ENCODE measurements around the gene ARHGAP12.
A peak's percentile ranks its signal among the peaks of the same experiment; 100 is the strongest.
"Not testable (repeated sequence)": the region's sequence is repeated elsewhere in the genome, so short reads cannot be mapped to it uniquely, and the experiment has no call there.

Gene ARHGAP12, protein sequence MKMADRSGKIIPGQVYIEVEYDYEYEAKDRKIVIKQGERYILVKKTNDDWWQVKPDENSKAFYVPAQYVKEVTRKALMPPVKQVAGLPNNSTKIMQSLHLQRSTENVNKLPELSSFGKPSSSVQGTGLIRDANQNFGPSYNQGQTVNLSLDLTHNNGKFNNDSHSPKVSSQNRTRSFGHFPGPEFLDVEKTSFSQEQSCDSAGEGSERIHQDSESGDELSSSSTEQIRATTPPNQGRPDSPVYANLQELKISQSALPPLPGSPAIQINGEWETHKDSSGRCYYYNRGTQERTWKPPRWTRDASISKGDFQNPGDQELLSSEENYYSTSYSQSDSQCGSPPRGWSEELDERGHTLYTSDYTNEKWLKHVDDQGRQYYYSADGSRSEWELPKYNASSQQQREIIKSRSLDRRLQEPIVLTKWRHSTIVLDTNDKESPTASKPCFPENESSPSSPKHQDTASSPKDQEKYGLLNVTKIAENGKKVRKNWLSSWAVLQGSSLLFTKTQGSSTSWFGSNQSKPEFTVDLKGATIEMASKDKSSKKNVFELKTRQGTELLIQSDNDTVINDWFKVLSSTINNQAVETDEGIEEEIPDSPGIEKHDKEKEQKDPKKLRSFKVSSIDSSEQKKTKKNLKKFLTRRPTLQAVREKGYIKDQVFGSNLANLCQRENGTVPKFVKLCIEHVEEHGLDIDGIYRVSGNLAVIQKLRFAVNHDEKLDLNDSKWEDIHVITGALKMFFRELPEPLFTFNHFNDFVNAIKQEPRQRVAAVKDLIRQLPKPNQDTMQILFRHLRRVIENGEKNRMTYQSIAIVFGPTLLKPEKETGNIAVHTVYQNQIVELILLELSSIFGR

GRCh38 chr10:31928549-31929260 is at the start of gene ARHGAP12:
TSS of gene ARHGAP12 (minus strand) at chr10:31928831. CDS start at chr10:31908855, 19,976 bp downstream.
- DNase-seq: peak; percentile 90

DNA sequence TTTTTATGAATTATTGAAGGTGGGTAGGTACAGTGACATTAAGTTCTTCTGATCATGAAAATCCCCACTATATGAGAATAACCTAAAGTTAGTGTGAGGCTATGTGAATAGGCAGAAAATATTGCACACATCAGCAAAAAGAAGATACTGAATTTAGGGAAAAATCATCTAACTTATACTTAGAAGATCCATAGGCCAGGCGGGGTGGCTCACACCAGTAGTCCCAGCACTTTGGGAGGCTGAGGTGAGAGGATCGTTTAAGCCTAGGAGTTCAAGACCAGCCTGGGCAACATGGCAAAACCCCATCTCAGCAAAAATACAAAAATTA is 49.5 kb upstream of the ARHGAP12 start:
- no peak for DNase-seq

- DNase-seq: no peak
Measured at GRCh38 chr10:31977440-31978155, 49.0 kb upstream of the ARHGAP12 start.

DNA sequence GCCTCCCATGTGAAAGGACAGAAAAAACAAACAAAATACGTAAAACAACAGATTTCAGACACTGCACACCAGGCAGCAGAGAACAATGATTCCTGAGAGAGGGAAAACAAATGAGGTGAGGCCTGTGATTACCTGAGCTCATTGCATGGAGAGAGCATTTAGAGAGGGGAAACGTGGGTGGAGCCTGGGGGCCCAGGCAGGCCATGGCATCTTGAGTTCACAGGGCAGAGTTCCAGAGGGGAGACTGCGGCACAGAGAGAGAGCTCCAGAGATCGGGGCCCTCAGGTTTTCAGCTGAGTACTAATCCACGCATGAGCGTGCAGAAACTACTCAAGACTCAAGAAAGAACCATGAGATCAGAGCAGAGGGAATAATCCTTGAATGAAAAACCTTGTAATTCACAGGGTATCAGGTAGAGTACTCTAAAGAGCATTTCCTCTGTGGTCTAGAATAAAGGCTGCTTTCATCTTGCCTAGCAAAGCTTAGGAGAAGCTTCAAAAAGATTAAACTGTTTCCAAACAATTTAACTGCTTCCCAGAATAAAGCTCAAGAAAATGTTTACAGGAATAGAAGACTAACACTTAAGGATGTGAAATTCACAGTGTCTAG is 46.6 kb upstream of the ARHGAP12 start:
- DNase-seq: no peak

DNA sequence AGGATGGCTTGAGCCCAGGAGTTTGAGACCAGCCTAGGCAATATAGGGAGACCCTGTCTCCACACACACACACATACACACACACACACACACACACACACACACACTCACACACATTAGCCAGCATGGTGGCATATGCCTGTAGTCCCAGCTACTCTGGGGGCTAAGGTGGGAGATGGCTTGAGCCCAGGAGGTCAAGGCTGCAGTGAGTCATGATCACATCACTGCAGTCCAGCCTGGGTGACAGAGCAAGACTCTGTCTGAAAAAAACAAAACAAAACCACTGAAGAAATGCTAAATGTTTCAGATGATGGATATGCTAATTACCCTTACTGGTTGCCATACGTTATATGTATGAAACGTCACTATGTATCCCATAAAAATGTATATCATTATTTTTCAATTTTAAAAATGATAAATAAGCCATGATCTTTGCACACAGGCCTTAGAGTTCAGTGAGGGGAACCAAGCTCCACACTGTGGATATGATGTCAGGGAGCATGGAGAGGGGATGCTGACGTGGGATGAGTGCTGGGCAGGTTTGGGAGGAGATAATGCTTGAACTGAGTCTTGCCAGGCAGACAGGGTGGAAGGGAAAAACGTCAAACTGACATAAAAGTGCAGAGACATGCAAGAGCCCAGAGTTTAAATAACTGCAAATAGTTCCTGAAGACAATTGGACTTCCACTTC is 45.9 kb upstream of the ARHGAP12 start:
- no peak for DNase-seq

DNA sequence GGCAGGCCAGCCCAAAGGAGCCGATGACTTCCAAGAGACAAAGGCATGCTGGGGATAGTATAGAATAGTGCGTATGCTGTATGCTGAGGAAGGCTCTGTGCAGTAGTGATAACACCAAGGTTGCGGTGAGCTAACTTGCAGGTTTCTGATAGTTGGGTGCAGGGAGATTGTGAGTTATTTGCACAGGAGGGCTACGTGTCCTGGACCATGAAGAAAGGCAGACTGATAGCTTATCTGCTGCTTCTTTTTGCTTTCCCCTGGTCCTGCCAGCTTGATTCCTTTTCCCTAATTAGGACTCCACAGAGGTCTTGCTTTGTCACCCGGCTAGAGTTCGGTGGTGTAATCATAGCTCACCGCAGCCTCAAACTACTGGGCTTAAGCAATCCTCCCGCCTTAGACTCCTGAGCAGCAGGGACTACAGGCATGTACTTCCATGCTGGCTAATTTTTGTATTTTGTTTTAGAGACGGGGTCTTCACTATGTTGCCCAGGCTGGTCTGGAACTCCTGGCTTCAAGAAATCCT is 43.9 kb upstream of the ARHGAP12 start:
- DNase-seq: no peak

GRCh38 chr10:31969847-31970246 is 41.2 kb upstream of the ARHGAP12 start:
- not testable (repeated sequence) for DNase-seq

DNA sequence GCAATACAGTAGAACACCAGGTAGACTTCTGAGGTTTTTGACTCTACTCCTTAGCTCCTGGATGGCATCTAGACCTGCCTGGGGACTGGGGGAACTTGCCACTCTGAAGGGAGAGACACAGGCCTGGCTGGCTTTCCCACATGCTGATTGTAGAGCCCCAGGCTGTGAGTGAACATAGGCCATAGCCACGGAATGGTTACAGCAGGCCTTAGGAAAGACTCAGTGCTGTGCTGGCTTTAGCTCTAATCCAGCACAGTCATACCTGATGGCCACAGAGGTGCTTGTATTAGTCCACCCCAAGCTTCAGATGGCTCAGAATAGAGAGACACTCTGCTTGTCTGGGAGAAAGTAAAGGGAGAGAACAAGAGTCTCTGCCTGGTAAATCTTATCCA is 35.0 kb upstream of the ARHGAP12 start:
- DNase-seq: no peak

DNA sequence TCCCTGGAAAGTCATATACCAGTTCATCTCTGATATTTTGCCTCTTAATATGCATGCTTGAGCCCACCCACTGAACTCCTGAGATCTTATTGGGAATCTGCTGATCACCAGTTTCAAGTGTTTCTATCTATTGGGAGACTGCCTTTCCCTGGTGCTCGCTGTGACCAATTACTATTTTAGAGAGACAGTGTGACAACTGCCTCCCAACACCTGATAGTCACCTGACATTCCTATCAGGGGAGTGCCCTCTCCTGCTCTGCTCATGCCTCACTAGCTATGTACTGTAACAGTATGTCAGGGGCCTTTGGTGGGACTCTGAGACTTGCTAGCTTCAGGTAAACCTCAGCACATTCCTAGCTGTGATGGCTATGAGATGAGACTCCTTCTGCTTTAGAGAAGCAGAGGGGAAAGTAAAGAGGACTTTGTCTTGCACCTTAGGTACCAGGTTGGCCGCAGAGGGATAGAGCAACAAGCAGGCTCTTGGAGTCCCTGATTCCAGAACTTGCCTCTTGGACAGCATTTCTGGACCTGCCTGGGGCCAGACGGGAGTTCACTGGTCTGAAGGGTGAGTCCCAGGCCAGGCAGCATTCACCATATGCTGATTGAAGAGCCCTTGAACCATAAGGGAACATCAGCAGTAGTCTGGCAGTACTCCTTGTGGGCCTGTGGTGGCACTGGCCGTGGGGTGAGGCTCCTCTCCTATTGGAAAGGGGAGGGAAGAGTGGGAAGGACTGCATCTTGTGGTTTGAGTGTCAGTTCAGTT is 34.4 kb upstream of the ARHGAP12 start:
- no peak for DNase-seq

GRCh38 chr10:31961277-31962074 is 32.8 kb upstream of the ARHGAP12 start:
- peak; percentile 8 for DNase-seq

DNA sequence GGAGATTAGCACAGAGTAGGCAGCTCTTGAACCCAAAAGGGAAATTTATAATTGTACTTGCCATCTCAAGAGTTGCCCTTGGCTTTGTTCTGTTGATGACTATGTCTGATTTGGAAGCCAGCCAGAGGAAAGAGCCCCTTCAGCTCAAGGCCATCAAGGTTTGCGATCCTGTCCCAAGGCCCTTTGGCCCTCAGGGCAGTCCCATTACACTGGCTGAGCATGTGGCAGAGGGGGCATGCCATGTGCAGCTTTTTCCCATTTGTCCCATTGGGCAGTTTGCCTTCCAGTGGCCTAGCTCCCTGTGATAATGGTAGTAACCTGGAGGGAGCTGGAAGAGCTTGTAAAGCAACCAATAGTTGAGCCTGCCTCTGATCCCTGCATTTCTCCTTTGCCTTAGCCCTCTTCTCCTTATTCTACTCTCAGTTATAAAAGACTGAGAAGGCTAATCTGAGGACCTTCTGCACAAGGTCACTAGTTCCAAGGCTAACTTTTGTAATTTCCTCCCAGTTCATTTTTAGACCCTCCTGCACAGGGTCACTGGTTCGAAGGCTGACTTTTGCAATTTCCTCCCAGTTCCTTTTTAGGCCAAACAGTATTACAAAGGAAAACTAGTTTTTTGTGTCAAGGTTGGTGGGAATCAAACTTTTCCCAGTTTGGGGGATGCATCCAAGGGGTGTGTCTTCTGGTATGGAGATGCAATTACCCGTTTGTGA is 31.0 kb upstream of the ARHGAP12 start:
- no peak for DNase-seq

GRCh38 chr10:31958856-31959255 is 30.2 kb upstream of the ARHGAP12 start:
- DNase-seq: no peak

GRCh38 chr10:31956200-31956946 is 27.7 kb upstream of the ARHGAP12 start:
- DNase-seq: no peak

GRCh38 chr10:31954410-31955191 is 26.0 kb upstream of the ARHGAP12 start:
- DNase-seq: no peak

DNA sequence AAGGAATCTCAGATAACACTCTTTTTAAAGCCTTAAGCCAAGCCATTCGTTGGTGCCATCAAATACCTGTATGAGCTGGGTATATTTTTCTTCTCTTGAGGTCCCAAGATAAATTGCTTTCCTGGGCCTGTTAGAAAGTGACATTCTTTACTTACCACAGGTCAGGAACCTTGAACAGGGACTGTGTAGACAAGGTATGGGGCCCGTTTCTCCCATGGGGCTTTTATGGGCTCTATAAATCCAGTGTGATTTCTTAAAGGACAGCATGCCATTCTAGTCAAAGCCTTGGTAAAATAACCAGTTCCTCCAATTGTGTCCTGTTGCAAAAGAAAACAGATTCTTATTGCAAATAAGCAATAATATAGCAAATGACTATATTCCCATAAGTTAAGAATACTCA is 24.8 kb upstream of the ARHGAP12 start:
- DNase-seq: no peak

DNA sequence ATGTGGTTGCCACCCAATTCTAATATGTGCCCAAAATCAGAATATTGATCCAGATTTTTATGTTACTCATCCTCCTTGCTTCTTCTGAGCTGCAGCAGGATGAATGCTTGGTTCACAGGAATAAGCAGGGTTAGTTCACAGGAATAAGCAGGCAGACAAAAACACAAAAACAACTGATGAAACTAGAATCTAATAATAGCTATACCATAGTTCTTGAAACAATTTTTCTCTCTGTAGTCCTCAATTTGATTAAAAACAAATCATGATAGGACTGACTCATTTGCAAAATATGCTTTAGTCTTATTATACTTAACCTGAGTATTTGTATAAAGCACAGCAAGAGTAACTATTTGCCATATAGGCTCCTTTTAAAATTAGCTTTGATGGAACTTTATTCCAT is 24.4 kb upstream of the ARHGAP12 start:
- no peak for DNase-seq

GRCh38 chr10:31952066-31952465 is 23.4 kb upstream of the ARHGAP12 start:
- DNase-seq: no peak

GRCh38 chr10:31949266-31949665 is 20.6 kb upstream of the ARHGAP12 start:
- DNase-seq: no peak
